DMS114 treated with DMSO at 0.1 percent for 48 hours (cell line): Measurements from ENCODE around the gene TFEB.

Experiments used
- DNase-seq: peaks from one replicate; lab custom pipeline; 2025; ENCODE audit not compliant: unreplicated experiment; lab: John Stamatoyannopoulos, UW

The TFEB gene

DNA sequence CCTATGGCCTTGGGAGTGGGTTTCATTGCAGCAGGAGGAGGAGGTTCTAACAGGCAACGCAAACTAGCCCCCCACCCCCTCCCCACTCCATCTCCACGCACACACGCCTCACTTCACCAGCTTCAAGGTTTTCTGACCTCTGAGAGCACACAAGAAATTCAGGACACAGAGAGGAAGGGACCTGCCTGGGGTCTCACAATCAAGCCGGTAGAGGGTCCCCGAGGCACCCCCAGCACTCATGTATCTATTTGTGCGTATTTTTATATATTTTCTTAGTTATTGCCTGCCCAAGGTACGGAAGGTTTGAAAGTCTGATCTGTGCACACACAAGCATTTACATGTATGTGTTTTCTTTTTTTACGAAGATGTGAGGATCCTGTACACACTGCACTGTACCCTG is 80.2 kb downstream of the TFEB start:
- no peak for DNase-seq

DNA sequence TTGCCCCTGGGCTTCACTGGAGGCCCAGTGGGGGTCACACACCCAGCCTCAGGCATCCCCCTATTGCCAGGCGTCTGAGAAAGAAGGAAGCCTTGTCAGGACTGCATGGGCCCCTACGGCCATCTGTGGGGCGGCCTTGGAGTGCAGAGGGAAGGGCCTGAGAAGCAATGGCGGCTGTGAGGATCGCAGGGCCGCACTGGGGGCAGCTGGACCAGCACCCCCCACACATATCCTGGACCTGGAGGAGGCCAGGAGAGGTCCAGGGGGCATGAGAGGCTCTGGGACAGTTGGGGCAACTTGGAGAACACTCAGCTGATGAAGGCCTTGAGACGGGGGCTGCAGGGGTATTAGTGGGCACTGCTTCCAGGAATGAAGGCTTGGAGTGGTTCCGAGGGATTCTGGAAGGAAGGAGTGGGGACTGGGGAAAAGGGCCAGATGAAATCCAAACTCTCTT is 80.7 kb downstream of the TFEB start:
- no peak for DNase-seq

- DNase-seq: no peak
These were observed 81.2 kb downstream of the TFEB start for GRCh38 chr6:41654151-41654697.

DNA sequence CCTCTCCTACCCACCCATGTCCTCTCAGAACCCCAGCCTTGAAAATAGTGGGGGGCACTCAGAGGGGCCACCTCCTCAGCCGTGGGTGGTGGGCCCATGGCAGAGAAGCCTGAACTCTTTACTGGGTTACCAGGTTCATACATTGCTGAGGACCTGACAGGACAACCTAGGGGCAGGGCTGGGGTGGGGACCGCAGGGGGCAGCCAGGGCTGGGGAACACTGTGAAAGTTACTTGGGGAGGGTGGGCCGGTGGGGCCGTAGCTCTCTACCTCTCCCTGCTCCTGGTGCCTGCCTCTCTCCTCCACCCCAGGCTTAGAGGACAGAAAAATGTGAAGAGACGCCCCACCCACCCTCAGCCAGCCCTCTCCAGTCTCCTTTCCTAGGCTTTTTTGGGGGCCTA is 81.7 kb downstream of the TFEB start:
- no peak for DNase-seq

GRCh38 chr6:41652866-41653652 is 82.3 kb downstream of the TFEB start:
- no peak for DNase-seq

DNA sequence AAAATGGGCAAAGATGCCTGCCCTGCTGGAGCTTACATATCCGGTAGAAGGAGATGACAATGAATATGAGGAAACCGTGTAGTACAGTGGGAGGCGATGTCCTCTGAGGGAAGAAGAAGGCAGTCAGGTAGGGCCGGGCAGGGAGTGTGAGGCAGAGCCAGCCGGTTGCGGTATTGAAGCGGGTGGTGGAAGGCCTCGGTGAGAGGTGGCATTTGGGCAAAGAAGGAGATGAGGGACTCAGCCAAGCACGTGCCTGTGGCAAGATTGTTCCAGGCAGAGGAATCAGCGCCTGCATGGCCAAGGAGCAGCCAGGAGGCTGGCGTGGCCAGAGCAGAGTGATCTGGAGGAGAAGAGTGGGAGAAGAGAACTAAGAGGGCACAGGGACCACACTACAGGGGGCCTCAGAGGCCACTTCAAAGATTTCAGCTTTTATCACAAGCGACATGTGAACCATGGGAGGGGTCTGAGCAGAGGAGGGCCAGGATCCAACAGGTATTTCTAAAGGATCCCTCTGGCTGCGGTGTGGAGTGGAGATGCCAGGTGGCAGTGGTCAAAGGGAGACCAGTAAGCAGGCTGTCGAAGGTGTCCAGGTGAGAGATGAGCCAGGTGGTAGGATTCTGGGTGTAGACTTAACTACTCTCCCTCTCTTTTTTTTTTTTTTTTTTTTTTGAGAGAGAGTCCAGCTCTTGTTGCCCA is 83.3 kb downstream of the TFEB start:
- no peak for DNase-seq

DNA sequence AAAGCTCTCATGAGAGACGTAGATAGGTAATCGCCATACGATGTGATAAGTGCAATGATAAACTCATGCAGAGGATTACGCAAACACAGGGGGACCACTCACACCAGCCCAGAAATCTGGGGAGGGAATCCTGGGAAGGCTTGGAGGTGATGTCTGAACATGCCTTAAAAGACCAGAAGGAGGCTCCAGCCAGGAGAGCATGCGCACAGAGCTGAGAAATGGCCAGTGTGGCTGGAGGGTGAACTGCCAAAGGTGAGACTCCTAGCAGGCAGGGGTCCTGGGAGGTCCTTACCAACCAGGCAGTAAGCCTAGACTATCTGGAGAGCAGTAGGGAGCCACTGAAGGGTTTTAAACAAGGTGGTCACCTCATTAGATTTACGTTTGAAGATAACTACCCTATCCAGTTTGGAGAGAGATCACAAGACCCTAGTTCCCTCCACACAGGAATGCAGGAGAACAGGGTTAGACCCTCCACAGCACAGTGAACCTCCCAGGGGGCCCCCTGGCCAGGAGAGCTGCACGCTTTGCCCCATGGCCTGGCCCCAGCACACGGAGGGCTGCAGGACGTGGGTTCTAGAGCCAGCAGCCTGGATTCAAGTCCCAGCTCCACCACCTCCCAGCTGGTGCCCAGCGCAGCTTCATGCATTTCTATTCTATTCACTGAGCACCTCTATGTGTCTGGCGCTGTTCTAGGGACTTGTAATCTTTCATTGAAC is 84.0 kb downstream of the TFEB start:
- DNase-seq: no peak

DNA sequence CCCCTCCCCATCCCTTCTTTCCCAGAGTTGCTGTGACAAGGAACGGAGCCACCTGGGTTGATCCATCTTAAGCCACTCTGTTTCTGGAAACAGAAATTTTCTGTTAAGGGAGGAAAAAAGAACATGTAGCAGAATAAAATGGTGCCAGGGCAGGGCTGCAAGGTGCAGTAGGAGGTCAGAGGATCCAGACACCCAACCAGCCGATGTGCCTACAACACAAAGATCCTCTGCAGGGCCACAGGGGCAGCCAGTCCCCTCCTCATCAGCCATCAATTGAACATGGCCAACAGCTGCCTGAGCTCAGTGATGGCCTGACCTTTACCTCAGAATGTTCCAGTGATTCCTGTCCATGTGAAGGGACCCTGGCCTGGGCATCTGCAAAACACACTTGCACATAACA is 85.3 kb downstream of the TFEB start:
- no peak for DNase-seq

GRCh38 chr6:41649596-41649995 is 85.8 kb downstream of the TFEB start:
- DNase-seq: no peak

GRCh38 chr6:41648921-41649320 is 86.5 kb downstream of the TFEB start:
- no peak for DNase-seq

GRCh38 chr6:41648070-41648585 is 87.3 kb downstream of the TFEB start:
- no peak for DNase-seq

- no peak for DNase-seq
These were observed 88.3 kb downstream of the TFEB start for GRCh38 chr6:41647061-41647511.

DNA sequence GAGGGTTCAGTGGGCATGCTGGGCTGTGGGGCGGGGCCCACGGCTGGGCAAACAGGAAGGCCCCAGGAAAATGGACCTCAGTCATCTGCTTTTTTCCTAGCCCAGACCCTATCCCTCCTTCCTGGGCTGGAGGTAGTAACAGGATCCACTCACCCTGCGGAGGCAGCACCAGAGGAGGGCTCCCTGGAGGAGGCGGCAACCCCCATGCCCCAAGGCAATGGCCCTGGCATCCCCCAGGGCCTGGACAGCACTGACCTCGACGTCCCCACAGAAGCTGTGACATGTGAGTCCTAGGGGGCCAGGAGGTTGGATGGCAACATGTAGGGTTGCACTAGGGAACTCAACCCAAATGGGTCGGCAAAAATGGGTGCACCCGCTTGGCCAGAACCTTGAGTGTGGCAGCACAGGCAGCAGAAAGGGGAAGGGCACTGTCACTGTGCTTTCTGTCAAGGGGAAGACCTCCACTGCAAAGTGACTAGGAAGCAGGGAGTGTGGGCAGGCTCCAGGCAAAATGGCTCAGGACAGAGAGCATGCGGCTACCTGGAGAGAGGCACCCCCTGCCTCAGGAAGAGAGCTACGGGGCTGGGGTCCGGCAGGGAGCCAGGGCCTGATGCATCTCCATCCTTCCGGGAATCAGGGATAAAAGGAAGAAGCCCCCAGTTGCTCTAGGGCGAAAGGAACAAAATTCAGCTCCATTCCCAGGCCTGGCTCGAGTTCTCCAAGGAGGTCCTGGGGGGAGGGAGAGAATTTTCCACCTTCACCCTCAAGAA is 89.2 kb downstream of the TFEB start:
- no peak for DNase-seq

DNA sequence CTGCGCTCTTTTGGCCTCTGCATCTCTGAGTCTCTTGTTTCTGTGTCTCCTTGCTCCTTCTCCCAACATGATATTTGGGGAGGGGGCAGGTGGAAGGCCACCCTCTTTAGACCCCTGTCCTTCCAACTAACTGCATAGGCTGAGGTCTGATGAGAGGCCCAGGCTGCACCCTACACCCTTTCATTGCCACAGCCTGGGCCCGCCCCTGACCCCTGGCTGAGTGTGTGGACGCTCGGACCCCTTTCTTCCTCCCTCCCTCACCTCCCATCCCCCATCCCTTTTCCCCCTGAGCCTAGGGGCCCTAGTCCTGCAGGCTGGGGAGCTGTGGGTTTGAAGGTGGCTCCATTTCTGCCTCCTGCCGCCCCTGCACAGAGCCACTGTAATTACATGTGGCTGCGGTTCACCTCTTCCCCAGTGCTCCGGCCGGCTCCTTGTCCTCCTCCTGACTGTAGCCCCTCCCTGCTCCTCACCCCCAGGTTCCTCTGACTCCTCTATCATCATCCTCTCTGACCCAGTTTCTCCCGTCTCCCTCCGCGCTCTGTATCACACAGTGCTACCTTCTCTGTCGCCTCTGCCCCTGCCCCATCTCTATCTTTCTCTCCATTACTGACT is 90.3 kb downstream of the TFEB start:
- DNase-seq: no peak

DNA sequence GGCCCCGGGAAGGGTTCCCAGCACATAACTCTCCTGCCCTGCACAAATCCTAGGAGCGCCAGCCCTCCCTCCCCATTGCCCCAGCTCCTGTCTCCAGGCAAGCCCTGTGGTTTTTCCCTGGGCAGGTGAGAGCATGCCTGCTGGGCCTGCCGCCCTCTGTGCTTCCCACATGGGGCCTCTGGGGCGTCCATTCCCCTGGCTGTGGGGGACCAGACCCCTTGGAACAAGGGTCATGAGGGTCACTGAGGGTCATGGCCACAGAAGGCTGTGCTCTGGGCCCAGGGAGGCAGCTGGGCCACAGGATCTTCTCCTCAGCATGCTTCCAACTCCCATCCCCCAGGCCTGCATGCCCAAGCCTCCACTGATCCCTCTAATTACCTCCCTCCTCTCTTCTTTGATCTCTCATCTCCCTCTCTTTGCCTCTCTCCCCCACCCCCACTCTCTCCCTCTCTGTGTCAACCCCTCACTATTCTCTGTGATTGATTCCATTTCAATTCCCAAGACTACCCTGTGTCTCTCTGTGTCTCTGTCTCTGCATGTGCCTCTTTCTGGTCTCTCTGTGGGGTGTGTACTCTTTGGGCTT is 91.0 kb downstream of the TFEB start:
- no peak for DNase-seq

DNA sequence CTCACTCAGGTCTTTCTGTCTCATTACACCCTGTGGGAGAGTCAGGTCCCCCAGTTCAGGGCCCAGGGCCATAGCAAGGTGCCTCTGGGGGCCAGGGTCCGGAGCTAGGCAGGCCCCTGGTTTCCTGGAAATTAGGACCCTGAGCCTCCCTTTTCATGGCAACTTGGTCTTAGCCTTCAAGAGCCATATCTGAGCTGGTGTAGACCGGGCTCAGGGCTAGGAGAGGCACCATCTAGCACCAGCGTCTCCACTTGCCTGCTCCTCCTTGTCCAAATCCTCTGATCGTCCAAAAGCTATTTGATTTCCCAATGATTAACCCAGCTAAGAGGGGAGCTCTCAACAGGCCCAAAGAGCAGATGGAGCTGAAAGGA is 91.5 kb downstream of the TFEB start:
- no peak for DNase-seq

DNA sequence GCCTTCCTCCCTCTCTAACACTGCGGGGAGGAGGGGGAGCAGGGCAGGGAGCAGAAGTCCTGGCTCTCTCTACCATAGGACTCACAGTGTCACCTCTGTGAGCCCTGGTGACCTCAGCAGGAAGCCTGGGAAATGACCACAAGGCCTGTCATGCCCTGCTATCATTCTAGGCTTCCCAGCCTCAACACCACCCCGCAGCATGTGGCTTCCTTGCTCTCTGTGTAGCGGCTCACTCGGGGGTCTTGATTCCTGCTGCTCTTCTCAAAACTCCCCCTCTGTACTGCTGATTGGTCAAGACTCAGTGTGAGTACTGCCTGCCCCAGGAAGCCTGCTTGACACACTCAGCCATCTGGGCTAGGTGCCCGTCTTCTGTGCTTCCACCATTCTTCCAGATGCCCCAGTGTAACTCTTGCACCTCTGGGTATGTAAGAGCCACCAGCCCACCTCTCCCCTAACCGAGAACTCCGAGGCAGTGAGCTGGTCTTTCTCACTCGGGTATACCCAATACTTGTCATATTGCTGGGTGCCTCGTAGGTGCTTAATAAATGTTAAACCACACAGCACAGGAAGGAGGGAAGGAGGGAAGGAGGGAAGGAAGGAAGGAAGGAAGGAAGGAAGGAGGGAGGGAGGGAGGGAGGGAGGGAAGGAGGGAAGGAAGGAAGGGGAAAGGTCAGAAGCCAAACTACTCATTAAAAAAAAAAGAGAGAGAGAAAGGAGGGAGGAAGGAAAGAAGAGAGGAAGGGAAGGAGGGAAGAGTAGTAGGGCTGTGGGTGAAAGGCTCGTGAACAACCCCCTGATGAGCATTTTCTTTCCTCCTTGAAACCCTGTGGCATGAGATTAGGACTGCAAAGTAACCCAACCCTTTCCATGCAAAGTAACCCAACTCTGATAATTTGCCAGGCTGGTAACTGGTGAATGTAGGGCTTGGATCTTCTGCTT is 92.2 kb downstream of the TFEB start:
- no peak for DNase-seq

DNA sequence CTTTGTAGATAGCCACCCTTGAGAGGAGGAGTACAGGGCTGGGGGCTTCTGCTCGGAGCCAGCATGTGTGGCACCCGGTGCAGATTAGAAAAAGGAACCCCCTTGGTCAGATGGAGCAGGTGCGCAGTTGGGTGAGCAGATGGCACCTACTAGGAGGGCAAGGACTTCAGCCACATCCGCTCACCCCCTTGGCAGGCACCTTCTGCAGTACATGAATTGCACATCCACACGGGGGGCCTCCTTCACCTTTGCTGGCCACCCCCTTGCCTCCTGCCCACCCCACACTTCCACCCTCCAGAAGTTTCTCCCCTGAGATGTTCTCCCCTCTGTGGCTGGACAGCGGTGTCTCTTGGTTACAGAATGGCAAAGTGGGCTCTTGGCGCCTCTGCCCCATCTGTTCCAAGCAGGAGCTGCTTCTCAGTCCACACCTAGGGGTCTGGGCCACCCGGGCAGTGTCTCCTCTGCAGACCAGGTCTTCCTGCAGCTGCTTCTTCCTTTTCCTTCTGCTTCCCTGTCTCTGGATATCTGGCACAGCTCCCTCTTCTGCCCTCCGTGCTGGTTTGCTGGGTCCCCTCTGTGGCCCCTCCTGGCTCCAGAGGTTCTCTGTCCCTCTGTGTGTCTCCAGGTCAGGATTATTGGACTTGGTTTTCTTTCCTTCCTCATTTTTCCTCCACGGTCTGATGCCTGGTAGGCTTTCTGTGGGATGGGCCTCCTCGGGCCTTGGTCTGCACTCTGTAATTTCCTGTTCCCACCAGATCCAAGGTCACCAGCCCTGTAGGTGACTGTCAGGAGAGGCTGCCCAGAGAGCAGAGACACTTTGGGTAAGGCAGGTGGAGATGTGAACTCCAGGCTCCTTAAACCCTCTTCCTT is 93.1 kb downstream of the TFEB start:
- no peak for DNase-seq
